GM10248 (cell line): ENCODE results near the gene CIDEB.

Experiments used
- CTCF ChIA-PET: fragments of 300-600 bp; sonication (Branson Sonifier 250); formaldehyde crosslinking; extraction: SDS; loops from one replicate; lab custom pipeline; 2021; ENCODE audit warnings: antibody characterized with exemption; lab: Yijun Ruan, JAX
- POLR2A ChIA-PET: fragments of 350-650 bp; sonication (Branson Sonifier 250); formaldehyde crosslinking; extraction: SDS; loops from one replicate; lab custom pipeline; 2020; ENCODE audit warnings: antibody characterized with exemption; lab: Yijun Ruan, JAX
- DNase-seq: peaks from one replicate; pipeline ENCODE4 v3.0.0; 2012; ENCODE audit errors: extremely low spot score
- CTCF ChIP-seq: IDR thresholded peaks from 2 replicates; pipeline ENCODE4 v1.5.1; 2012; ENCODE audit warnings: mild to moderate bottlenecking, low read depth; ENCODE audit errors: extremely low read depth, missing control alignments, control extremely low read depth

The CIDEB gene

GRCh38 chr14:24267516-24267915, 40.3 kb downstream of the CIDEB start:
- POLR2A ChIA-PET: no interaction called here
- CTCF ChIA-PET: interaction anchor here (1.0 to 9.2 kb wide), 3 partner anchors 14 to 41 kb away, joined by 3 to 67 read pairs (median 38); partner anchors contain the start of genes CIDEB and LTB4R2
- no peak for TF ChIP-seq CTCF
- no peak for DNase-seq

GRCh38 chr14:24266344-24267244, 41.2 kb downstream of the CIDEB start:
- DNase-seq: no peak
- CTCF ChIA-PET: interaction anchor here (1.0 to 9.2 kb wide), 5 partner anchors 14 to 170 kb away, joined by 3 to 67 read pairs (median 3); partner anchors contain the start of genes CIDEB and LTB4R2
- POLR2A ChIA-PET: no interaction called here
- TF ChIP-seq CTCF: no peak

DNA sequence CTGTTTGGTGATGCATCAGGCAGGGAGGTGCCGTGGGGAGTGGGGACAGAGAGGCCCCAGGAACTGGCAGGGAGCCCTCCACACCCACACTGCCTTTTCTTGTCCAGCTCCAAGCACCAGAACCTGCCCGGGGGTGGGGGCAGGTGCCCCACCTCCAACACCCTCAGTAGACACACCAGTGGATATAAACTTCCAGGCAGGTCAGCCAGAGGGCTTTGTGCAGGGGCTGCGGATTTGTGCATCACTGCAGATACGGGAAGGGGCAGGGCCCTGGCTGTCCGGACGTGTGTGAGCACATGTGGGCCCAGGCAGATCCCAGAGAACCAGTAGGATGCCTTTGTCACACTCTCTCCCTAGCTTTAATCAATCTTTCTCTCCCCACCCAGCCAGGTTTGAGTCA, 43.5 kb downstream of the CIDEB start:
- no peak for TF ChIP-seq CTCF
- DNase-seq: no peak
- ChIA-PET POLR2A (no interaction called here), CTCF (interaction anchor here (3.7 to 9.2 kb wide), 2 partner anchors 33 to 44 kb away, joined by 13 to 67 read pairs; partner anchors contain the start of genes CIDEB and LTB4R2)

DNA sequence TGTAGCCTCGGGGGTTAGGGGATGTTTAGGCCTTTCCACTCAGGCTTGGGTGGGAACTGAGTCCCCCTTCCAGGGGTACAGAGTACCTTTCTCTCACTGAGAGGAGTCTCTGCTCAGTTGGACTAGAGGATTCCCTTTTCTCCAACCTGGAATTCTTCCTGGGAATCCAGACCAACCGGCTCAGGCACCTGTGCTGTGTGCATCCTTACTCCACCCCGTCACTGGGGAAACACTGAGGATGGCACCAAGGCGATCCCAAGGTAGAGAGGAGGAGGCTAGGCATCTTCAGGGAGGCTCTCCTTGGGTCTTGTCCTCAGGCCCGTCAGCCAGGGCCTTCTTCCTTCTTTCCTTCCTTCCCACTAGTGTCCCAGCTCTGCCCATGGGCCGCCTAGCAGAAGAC, 43.9 kb downstream of the CIDEB start:
- ChIA-PET POLR2A (no interaction called here), CTCF (interaction anchor here (1.1 to 9.2 kb wide), 4 partner anchors 12 to 44 kb away, joined by 3 to 67 read pairs (median 12); partner anchors contain the start of genes CIDEB, LTB4R2 and TINF2)
- DNase-seq: no peak
- no peak for TF ChIP-seq CTCF

DNA sequence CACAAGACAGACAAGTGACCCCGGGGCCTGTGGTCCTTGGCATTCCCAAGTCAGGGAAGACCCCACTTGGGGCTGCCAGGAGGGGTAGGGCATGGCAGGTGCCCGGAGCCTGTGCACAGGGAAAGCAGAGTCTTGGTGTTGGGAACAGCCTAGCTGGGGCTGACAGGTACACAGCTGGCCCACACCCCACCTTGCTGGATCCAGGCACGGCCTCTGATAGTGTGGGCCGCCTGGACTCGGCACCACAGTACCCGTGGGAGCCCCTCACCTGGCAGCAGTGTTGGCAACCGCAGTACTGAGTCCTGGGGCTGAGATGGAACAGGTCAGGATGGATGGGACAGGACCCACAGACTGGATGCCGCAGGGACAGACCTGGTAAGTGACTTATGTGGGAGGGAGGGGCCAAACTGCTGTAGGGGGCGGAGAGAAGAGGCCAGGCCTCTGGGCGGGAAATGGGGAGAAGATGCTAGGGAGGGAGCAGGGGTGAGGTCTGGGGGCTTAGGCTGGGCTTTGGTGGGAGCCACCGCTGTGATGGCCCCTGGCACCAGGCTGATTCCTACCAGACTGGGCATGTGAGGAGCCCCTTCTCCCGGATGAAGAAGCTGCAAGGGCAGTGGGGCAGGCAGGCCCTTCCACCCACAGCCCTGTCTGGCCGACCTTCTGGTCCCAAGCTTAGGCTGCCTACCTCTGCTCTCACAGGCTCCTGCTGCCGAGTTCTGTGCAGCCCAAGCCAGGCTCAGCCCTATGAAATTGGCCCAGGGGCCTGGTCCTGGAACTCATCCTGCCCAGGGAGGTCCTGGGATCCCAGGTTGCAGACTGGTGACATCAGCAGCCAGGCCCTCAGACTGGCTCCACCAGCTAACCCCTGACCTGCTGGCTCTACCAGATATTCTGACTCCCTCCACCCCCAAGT, 44.7 kb downstream of the CIDEB start, which contains the start of gene TGM1:
TGM1 (minus strand) TSS at position 357 of the 913 bp plus-strand sequence. CDS start 825 bp downstream, outside the sequence.
- ChIA-PET CTCF (interaction anchor here (1.1 to 9.2 kb wide), 6 partner anchors 8 to 45 kb away, joined by 3 to 67 read pairs (median 11); partner anchors contain the start of genes CIDEB, LTB4R2, RABGGTA and TINF2), POLR2A (interaction anchor here (0.9 kb wide), 1 partner anchor 27 kb away, joined by 3 read pairs; no protein-coding TSS in a partner anchor)
- TF ChIP-seq CTCF: no peak
- no peak for DNase-seq
